ENCODE data around the gene VAT1L.

- TF ChIP-seq CTCF (IDR thresholded peaks at IDR 0.05) (no peak), POLR2A (IDR thresholded peaks at IDR 0.05) (no peak)
These were observed 108.7 kb downstream of the VAT1L start for GRCh38 chr16:77897129-77897437.

All from vagina (tissue), 2 donors.